HG03060 (cell line): ENCODE data around the gene CHSY1.
A peak's percentile ranks its signal among the peaks of the same experiment; 100 is the strongest.

Source experiments
- ATAC-seq: cut with Tn5 transposase; IDR thresholded peaks from one replicate; pipeline ENCODE4 v1.9.1; 2021; ENCODE audit warnings: low read depth, moderate number of reproducible peaks; ENCODE audit not compliant: unreplicated experiment

CHSY1 gene

GRCh38 chr15:101246824-101247745, 4.8 kb downstream of the CHSY1 start:
- no peak for ATAC-seq

- ATAC-seq, result no peak
Measured at GRCh38 chr15:101246391-101246790, 5.5 kb downstream of the CHSY1 start.

GRCh38 chr15:101244889-101245668, 6.8 kb downstream of the CHSY1 start:
- no peak for ATAC-seq

- no peak for ATAC-seq
Measured at GRCh38 chr15:101244036-101244781, 7.6 kb downstream of the CHSY1 start.

GRCh38 chr15:101243420-101243819, 8.4 kb downstream of the CHSY1 start:
- ATAC-seq, result no peak

GRCh38 chr15:101242999-101243336, 8.9 kb downstream of the CHSY1 start:
- no peak for ATAC-seq

GRCh38 chr15:101242160-101242998, 9.5 kb downstream of the CHSY1 start:
- peak; percentile 65 for ATAC-seq

GRCh38 chr15:101240358-101240757, 11.5 kb downstream of the CHSY1 start:
- ATAC-seq, result no peak

GRCh38 chr15:101239724-101240136, 12.1 kb downstream of the CHSY1 start:
- no peak for ATAC-seq

- no peak for ATAC-seq
Measured at GRCh38 chr15:101237251-101237650, 14.6 kb downstream of the CHSY1 start.

- no peak for ATAC-seq
Measured at GRCh38 chr15:101233651-101234280, 18.1 kb downstream of the CHSY1 start.

GRCh38 chr15:101232677-101233076, 19.2 kb downstream of the CHSY1 start:
- ATAC-seq, result no peak

GRCh38 chr15:101228313-101228712, 23.5 kb downstream of the CHSY1 start:
- ATAC-seq, result no peak

GRCh38 chr15:101225658-101226057, 26.2 kb downstream of the CHSY1 start:
- no peak for ATAC-seq

- ATAC-seq, result no peak
Measured at GRCh38 chr15:101221902-101222301, 29.9 kb downstream of the CHSY1 start.

- no peak for ATAC-seq
Measured at GRCh38 chr15:101220060-101220459, 31.8 kb downstream of the CHSY1 start.

GRCh38 chr15:101219441-101219840, 32.4 kb downstream of the CHSY1 start:
- ATAC-seq, result no peak

- no peak for ATAC-seq
Measured at GRCh38 chr15:101217446-101217845, 34.4 kb downstream of the CHSY1 start.

GRCh38 chr15:101216100-101216499, 35.7 kb downstream of the CHSY1 start:
- no peak for ATAC-seq

- no peak for ATAC-seq
Measured at GRCh38 chr15:101215681-101216080, 36.2 kb downstream of the CHSY1 start.
